ENCODE results near the gene ENPP4.

GRCh38 chr6:46098678-46099077, 31.1 kb upstream of the ENPP4 start:
- no peak for TF ChIP-seq CTCF (IDR thresholded peaks at IDR 0.05)
- no peak for TF ChIP-seq POLR2A (IDR thresholded peaks at IDR 0.05)

Data from adrenal gland (tissue), 5 donors.